ENCODE data around the gene TMEM61.
"Not testable (repeated sequence)": the region's sequence is repeated elsewhere in the genome, so short reads cannot be mapped to it uniquely, and the experiment has no call there.

TMEM61 gene

DNA sequence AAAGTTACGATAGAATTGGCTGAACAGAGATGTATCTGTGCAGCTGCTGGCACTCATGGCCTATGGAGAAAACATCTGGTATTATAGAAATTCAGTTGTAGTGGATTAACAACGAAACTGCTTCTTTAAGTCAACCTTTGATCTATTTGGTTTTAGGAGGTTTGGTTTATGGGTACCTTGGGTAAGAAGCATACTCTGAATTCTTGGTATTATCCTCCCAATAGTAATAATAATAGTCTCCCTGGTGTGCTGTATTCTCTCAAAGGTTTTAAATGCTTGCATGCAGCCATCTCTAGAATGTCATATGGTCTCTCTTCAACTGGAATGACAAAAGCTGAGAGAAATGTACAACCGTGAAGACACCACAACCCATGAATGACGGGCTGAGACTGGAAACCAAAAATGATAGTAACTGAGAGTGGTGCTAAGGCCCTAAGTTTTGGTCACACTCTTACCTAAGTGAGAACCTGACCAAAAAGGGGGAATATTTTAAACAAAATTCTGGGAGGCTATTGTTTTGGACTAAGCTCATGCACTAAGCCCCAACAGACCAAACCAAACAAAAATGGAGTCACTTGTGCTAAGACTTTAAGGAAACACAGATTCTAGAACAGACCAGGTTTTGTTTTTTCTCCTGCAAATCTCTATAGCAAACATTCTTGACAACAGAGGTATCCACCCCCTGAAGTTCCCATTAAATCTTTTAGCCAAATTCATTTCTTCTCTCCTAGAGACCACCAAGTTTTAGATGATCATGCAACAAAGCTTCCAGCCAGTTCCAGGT, 17.6 kb upstream of the TMEM61 start:
- FAIRE-seq, result no peak

DNA sequence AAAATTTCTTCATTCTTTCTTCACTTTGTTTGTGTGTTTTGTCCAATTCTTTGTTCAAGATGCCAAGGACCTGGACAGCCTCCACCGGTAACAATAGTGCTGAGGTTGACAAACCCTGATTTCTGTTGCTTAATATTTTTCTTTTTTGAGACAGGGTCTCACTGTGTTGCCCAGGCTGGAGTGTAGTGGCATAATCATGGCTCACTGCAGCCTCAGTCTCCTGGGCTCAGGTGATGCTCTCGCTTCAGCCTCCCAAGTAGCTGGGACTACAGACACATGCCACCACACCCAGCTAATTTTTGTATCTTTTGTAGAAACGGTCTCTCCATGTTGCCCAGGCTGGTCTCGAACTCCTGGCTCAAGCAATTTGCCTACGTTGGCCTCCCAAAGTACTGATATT, 16.6 kb upstream of the TMEM61 start:
- not testable (repeated sequence) for FAIRE-seq

DNA sequence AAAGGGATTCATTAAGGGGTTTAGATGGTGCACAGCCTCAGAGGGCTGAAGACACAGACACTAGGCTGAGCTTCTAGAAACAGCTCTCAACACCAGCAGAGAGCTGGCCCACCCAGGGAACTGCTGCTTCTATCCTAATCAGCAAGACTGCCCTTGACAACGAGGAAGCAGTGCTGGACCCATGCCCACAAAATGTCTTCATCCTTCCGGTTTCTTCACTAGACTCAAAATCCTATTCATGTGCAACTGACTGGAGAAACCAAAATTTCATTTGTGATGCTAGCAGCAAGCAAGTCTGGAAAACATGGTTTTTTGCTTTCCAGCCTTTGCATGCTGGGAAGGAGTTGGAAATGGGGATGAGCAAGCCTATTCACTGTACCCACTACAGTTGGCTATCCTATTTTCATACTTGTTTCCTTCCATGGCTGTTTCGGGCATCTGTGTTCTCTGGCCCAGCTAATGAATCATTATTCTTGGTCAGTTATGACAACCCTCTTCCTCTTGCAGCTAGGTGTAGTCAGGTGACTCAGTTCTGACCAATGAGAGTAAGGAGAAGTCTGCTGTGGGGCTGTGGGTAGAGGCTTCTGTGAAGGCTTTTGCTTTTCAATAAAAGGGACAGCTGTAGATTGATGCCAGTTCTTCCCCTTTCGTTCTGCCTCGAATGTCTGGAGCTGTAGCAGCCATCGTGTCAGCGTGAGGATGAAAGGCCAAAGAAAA, 14.6 kb upstream of the TMEM61 start:
- no peak for FAIRE-seq

DNA sequence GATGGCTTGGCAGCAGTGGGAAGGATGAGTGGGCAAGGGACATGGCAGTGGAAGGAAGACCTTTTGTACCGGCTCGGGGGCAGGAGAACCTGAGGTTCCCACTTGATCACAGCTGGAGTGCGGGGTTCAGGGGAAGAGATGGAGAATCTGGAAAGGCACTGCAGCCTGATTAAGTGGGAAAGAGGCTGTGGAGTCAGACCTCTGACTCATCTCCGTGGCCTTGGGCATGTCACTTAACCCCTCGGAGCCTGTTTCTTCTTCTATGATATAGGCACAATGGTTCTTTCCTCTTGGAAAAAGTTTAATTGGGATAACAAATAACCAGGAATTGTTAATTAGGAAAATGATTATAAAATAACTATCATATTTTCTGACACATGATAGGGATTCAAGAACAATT, 13.1 kb upstream of the TMEM61 start:
- no peak for FAIRE-seq

DNA sequence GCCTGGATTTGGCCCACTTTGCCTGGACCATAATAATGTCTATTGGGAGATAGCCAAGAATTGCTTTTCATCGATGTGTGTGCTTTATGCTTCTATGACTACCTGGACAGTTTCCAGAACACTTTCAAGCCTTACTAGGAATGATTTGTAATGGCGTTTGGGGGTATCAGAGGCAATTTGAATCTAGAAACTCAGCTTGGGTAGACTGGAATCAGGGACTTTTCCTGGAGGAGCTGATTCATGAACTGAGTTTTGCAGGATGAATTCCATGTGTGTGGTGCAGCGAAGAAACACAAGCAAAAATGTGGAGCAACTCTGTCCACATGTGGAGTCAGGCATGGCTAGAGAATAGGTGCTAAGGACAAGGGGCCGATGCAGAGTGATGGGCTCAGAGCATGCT, 11.9 kb upstream of the TMEM61 start:
- FAIRE-seq, result no peak

DNA sequence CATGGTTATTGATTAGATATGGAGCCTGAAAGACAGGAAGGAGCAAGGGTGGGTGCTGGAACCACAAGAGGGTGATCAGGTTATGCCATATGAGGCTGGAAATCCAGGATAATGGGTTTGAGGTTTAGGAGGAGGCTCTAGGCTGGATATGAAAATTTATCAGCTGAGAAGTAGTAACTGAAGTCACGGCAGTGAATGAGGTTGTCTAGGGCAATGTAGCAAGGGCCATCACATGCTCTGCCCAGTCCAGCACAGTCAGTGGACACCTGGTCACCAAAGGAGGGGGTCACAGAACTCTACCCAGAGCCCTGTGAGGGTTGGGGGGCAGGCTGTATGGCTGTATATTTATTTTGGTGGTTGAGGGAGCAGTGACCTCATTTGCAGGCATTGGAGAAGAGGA, 10.5 kb upstream of the TMEM61 start:
- FAIRE-seq, result no peak

DNA sequence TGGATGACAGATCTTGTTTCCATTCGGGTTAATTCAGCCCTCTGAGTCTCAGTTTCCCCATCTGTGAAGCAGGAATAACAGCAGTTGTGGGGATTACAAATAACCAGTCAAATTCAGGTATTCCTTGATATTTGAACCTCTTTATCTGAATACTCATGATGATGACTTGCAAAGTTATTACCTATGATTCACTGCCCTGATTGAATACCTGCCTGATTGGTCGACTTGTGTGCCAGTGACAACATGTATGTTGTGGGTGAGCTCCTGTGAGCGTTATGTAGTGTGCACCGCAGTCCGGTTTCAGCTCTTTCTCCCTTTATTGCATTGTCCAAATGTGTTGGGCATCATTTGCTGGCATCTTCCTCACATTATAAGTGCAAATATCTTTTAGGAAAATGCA, 9.5 kb upstream of the TMEM61 start:
- FAIRE-seq, result no peak

DNA sequence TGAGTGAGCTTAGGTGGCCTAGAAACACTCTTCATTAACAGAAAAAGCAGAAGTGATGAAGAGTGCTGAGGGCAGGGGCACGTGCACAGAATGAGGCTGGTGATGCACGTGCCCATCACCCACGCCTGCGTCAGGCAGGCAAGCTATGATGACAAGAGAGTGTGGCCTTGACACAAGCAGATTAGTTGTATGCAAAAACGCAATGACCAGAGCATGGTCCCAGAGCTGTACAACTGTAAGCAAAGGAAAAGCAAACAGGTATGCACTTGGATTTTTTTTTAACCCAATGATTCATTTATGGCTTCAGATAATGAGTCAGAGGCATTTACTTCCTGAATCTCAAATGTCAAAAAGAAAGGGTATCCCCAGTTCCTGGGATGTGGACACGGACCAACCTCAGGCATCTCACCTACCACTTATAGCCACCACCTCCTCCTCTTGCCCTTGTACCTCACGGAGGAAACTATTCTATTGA, 9.1 kb upstream of the TMEM61 start:
- FAIRE-seq, result no peak

DNA sequence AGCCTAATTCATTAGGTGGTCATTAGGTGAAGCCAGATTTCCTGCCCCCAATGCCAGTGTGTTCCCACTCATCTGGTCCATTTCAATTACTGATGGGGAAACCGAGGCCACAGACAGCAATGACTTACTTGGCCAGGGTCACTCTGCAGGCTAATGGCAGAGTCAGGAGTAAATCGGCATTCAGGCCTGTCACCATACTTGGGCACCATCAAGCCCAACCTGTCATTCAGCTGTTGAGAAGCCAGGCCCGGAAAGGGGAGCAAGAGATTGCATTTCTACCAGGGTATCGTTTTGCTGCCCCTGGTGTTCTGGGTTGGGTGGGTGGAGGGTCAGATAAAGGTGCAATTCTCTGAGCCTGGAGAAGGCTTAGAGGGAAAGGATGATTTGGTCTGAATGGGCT, 8.0 kb upstream of the TMEM61 start:
- FAIRE-seq, result no peak

DNA sequence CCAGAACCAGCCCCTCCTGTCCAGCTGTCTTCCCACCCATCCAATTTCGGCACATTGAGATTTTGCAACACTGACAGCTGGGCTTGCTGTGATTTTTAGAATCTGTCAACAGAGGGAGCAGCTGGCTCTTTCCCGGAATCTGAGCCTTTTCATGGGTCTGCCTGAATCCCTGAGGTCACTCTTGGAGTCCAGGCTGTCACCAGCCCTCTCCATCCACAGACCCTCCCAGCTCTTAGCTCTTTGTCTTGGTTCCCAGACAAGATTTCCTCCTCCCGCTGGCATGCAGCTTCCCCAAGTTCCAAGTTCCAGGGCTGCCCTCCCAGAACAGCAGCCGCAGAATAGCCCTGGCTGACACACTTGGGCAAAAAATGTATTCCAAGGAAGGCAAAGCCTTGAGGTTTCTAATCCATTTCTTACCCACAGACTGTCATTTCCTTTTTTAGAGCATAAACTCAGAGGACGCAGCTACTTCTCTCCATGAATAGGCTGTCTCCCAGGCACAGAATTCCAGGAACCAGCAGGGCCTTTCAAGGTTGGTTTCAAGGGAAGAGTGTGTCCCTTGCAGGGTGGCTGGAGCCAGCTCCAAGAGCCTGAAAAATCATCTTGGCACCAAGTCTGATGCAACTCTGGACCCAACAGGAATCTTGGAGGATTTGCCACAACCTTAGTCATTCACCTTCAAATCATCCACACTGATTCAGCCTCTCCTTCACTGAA, 7.1 kb upstream of the TMEM61 start:
- no peak for FAIRE-seq

DNA sequence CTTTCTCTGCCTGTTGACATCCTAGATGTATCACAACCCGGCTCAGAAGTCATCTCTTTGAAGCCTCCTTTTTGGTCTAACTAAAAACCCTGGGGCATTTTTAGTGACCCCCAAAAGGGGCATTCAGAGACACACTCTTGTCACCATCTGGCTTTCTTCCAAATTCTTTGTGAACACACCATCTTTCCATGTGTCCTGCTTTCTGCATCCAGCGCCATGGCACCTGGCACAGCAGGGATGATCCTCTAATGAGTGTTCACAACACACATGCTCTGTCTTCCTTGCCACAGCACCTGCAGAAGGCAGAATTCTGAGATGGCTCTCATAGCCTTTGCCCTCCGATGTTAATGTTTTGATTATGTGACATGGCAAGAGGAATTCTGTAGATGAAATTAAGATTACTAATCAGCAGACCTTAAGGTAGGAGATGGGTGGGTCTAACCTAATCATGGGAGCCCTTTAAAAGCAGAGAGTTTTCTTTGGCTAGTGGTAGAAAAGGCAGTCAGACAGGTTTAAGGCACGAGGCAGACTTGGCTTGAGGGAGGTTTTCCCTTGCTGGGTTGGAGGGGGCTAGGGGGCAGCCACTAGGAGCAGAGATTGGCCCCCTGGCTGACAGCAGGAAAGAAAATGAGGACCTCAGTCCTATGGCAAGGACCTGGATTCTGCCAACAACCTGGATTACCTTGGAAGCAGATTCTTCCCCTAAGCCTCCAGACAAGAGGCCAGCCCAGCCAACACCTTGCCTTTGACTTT, 4.9 kb upstream of the TMEM61 start:
- FAIRE-seq, result no peak

DNA sequence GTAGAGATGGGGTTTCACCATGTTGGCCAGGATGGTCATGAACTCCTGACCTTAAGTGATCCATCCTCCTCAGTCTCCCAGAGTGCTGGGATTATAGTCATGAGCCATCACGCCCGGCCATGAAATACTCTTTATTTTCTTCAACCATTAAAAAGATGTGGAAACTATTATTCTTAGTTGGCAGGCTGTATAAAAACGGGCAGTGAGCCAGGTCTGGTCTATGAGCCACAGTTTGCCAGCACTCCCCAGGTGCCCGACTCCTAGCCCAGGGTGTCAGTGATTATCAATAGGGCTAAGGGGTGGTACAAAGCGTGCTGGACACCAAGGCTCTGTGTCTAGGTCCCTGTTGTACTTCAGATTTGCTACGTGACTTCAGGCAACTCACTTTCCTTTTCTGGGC, 3.7 kb upstream of the TMEM61 start:
- no peak for FAIRE-seq

DNA sequence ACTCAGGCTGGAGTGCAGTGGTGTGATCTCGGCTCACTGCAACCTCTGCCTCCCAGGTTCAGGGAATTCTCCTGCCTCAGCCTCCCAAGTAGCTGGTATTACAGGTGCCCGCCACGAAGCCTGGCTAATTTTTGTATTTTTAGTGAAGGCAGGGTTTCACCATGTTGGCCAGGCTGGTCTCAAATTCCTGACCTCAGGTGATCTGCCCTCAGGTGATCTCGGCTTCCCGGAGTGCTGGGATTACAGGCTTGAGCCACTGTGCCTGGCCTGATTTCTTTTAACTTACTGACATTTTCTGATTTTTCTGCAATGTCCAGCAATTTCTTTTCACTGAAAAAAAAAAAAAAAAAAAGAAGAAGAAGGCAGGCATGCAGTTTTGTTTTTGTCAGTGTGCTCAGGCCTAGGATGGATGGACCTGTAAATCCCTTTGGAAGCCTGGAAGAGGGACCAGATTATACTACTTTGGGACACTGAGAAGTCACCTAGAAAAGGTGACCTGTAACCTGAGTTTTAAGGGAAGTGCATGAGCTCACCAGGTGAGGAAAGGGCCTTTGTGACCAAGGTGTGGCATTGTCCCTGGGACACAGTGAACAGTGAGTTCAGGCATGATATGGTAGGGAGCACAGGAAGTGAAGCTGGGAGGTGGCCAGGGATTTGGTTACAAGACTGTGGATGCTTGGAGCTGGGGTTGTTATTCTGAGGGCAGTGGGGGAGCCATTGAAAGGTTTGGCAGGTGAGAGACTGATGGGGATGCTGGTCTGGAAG, 2.7 kb upstream of the TMEM61 start:
- no peak for FAIRE-seq

DNA sequence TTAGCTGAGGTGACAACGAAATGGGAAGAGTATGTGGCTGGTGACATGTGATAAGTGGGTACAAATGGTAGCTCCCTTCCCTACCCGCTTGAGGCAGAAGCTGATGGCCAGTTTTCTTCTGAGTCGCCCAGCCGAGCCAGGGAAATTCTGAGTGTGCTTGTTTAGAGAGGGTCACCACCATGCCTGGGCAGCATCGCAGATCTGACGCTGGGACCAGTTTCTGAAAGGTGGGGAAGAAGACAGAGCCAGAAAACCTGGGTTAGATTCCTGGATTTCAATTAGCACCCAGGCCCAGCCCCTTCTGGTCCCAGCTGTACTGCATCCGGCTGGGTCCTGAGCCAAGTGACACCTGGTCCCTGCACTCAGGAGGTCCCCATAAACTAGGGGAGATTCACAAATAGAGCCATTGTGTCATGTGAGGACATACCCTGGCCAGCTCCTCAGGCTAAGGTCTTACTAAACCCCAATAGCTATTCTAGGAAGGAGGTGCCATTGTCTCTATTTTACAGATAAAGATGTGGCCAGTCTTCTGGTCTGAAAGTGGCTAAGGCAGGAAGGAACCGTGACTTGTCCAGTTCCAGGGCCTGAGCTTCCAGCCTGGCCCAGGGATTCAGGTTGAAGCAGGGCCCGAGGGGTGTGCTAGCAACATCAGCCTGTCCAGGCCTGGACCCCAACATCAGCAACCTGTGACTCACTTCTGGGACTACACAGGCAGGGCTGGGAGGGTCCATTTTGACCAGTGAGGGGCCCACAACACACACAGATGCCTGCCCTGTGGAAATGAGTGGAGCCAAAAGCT, 1.7 kb upstream of the TMEM61 start:
- FAIRE-seq, result no peak

DNA sequence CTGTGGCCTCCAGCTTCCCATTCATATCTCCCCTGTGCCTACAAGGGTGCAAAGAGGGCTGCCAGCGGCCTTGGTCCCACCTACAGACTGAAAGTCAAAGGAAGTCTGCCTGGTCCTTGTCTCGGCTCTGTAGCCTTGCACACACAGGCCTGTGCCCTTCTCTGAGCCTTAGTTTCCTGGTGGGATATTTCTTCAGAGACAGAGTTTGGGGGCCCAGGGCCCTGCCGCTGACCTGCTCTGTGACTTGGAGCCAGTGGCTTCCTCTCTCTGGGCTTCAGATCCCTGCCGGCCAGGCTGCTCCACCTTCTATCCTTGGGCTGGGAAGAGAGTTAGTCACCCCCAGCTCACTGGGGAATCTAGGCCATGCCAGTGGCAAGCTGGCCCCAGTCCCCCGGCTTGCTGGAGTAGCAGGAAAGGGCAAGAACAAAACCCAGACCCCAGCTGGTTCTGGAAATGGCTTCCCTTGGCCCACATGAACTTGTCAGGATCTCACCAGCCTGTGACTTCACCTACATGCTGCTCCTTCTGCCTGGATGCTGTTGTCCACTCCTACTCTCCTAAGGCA, 1.0 kb upstream of the TMEM61 start:
- no peak for FAIRE-seq

DNA sequence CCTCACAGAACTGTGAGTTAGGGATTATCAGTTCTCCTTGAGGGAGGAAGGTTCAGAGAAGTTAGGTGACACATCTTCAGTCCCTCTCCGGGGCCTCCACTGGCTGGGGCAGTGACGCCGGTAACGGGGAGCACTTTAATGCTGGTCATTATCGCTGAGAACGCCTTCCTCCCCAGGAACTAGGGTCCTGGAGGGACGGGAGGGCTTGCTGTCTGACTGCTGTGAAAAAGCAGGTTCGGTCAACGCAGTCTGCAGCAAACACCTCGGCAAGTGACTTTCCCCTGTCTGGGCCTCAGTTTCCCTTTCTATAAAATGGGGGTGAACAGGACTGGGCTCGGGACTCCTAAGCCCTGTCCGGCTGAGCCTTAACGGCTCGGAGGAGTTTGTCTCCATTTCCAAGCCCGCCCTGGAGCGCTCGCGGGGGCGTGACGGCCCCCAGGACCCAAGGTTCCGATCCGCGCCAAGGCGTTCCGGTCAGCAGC, 341 bp upstream of the TMEM61 start:
- FAIRE-seq, result no peak

DNA sequence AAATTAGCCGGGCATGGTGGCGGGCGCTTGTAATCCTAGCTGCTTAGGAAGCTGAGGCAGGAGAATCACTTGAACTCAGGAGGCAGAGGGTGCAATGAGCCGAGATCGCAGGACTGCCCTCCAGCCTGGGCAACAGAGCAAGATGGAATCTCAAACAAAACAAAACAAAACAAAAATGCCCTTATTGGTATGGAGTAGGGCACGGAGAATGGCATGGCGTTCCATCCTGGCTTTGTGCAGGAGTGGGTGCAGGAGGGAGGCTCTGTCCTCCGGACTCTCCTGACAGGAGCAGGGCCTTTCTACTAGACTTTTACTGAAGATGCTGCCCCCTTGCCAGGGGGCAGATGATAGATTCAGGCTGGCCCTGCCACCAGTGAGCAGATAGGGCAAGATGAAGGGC, 1.0 kb downstream of the TMEM61 start:
- no peak for FAIRE-seq

DNA sequence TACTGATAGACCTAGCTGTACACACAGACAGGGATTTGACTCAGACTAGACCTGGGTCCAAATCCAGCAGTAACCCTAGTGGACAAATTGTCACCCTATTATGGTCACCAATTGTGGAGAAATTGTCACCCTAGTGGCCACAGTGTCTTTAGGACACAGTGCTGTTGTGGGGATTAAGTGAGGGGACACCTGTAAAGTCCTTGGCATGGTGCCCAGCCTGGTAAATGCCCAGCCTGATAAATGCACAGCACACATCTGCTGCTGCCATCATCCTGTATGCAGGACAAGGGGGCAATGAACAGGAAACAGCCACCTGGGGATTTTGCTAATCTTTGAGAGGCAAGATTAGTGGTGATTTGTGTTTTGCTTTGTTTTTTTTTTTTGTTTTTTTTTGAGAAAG, 2.3 kb downstream of the TMEM61 start:
- FAIRE-seq, result no peak

DNA sequence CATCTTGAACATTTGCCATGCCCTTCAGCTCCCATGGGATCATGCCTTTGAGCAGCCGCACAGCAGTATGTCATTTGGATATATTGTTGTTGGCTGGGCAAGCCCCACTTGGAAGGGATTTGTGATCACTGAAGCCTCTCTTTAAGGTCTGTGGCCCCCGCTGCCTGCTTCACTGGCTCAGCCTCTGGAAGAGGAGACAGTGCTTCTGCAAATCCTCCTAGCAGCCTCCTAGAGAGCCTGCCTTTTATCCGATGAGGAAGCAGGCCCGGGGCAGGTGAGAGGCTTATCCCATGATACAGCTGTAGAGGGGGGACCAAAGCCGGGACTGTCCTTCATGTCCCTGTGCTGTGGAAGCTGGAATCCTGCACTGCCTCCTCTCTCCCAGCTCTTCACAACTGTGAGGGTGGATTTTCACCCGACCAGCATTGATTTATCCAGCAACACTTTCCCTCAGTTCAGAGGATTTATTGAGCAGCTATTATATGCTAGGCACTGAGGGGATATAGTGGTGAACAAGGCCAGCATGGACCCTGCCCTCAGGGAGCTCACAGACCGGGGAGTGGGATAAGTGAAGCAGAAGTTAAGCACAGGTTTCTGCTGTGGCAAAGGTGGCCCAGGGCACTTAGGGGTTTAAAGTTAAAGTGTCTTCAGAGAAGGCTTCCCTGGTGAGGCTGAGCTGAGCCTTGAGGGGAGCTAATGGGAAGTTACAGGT, 3.9 kb downstream of the TMEM61 start:
- no peak for FAIRE-seq

DNA sequence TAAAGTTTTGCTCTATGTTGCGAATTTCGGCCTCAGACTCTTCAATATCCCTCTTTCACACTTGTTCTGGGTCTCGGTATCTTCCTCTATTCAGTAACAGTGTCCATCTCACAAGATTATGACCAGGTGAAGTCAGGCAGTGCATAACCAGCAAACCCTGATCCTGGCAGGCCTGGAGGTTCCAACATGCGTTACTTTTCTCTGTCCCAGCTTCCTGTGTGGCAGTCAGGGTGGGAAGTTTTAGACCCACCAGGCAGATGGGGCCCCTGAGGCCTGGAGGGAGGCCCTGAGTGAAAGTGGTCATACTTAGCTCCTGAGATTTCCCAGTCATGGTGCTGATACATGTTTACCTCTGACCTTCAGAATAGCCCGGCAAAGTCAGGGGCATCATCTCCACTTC, 5.1 kb downstream of the TMEM61 start:
- no peak for FAIRE-seq

All from G401.6 (cell line).